Measurements from ENCODE around the gene ENG.
"Not testable (repeated sequence)": the region's sequence is repeated elsewhere in the genome, so short reads cannot be mapped to it uniquely, and the experiment has no call there.

ENG gene

GRCh38 chr9:127844821-127845359 is 9.6 kb downstream of the ENG start:
- DNase-seq (ENCODE audit: low read depth in 2 of 2): no peak

GRCh38 chr9:127841087-127841835 is 13.2 kb downstream of the ENG start:
- DNase-seq (ENCODE audit: low read depth in 2 of 2): no peak

- DNase-seq (ENCODE audit: low read depth in 2 of 2): no peak
Observed at GRCh38 chr9:127838375-127839078, 15.9 kb downstream of the ENG start.

- no peak for DNase-seq (ENCODE audit: low read depth in 2 of 2)
Observed at GRCh38 chr9:127837346-127837745, 17.1 kb downstream of the ENG start.

GRCh38 chr9:127836561-127836960 is 17.9 kb downstream of the ENG start:
- not testable (repeated sequence) for DNase-seq (ENCODE audit: low read depth in 2 of 2)

- no peak for DNase-seq (ENCODE audit: low read depth in 2 of 2)
Observed at GRCh38 chr9:127835991-127836516, 18.4 kb downstream of the ENG start.

GRCh38 chr9:127833555-127833954 is 20.9 kb downstream of the ENG start:
- DNase-seq (ENCODE audit: low read depth in 2 of 2): no peak

GRCh38 chr9:127832248-127832647 is 22.2 kb downstream of the ENG start:
- no peak for DNase-seq (ENCODE audit: low read depth in 2 of 2)

GRCh38 chr9:127829205-127829906 is 25.1 kb downstream of the ENG start:
- DNase-seq (ENCODE audit: low read depth in 2 of 2): no peak

- no peak for DNase-seq (ENCODE audit: low read depth in 2 of 2)
Observed at GRCh38 chr9:127828262-127829031, 26.0 kb downstream of the ENG start.

- DNase-seq (ENCODE audit: low read depth in 2 of 2): no peak
Observed at GRCh38 chr9:127826253-127826913, 28.1 kb downstream of the ENG start.

- DNase-seq (ENCODE audit: low read depth in 2 of 2): no peak
Observed at GRCh38 chr9:127825319-127826051, 29.0 kb downstream of the ENG start.

- no peak for DNase-seq (ENCODE audit: low read depth in 2 of 2)
Observed at GRCh38 chr9:127822108-127822507, 32.4 kb downstream of the ENG start.

GRCh38 chr9:127818574-127818973 is 35.9 kb downstream of the ENG start:
- DNase-seq (ENCODE audit: low read depth in 2 of 2): no peak

- no peak for DNase-seq (ENCODE audit: low read depth in 2 of 2)
Observed at GRCh38 chr9:127817881-127818434, 36.5 kb downstream of the ENG start.

- DNase-seq (ENCODE audit: low read depth in 2 of 2): no peak
Observed at GRCh38 chr9:127816728-127817127, 37.7 kb downstream of the ENG start.

- no peak for DNase-seq (ENCODE audit: low read depth in 2 of 2)
Observed at GRCh38 chr9:127816362-127816725, 38.1 kb downstream of the ENG start.

GRCh38 chr9:127815512-127816361 is 38.7 kb downstream of the ENG start:
- DNase-seq (ENCODE audit: low read depth in 2 of 2): no peak
